Left hindlimb (tissue), 1 donor: ENCODE data around the gene CENATAC.
A peak's percentile ranks its signal among the peaks of the same experiment; 100 is the strongest.
"Not testable (repeated sequence)": the region's sequence is repeated elsewhere in the genome, so short reads cannot be mapped to it uniquely, and the experiment has no call there.

Source experiments
- DNase-seq: peaks from one replicate; pipeline ENCODE4 v3.0.0-alpha.2; 2018

The CENATAC gene

DNA sequence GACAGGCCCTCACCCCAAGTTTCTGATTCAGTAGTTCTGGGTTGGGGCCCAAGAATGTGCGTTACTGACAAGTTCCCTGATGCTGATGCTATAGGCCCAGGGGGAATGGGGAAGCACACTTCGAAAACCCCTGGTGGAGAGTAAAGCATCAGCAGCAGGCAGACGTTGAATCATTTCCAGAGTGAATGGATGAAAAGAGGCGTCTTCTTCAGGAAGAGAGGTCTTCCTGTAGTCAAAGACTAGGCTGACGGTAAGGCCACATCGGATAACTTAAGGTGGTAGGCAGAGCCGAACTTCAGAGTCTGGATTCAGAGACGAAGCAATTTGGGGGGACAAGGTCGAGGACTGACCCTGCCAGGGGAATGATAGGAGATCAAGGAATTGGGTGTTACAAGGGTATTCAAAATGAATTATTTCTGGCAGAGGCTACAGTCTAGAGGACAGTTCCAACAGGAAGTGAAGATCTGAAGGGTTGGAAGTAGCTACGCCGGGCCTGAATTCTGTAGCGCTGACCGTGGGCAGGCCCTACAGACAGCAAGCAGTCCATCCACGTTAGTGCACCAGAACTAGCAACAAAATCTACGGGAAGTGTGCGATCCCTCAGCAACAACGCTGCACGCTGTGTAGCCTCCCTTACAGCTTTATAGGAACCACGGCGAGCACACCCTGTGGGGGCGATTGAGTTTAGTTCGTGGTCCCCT, 862 bp upstream of the CENATAC start:
- no peak for DNase-seq

DNA sequence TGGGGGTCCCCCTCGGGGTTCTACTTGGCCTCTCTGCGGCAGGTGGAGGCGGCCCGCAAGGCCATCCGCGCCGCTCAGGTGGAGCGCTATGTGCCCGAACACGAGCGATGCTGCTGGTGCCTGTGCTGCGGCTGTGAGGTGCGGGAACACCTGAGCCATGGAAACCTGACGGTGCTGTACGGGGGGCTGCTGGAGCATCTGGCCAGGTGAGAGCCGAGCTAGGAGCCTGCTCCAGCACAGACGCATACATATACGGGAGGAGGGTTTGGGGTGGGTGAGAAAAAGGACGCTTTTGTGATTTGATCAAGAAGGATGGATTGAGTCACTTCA, 415 bp downstream of the CENATAC start:
- DNase-seq = no peak

GRCh38 chr11:118998822-118999221, 884 bp downstream of the CENATAC start:
- DNase-seq = no peak

DNA sequence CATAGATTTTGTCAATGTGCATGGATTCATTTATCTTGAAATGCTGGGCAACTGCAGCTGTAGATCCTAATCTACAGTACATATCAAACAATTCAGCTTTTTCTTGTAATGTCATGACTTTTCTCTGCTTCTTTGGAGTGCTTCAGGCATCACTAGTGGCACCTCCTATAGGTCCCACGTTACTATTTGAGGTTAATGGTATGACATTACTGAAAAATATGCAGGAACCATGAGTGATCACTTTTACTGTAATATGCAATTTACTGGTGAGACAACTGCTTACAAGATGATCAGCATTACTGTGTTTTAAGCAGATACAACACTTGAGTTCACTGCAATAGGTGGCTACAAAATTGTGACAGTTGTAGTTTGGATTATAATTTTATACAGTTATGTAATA, 3.0 kb downstream of the CENATAC start:
- no peak for DNase-seq

GRCh38 chr11:119006656-119007055, 8.7 kb downstream of the CENATAC start:
- DNase-seq = no peak

- no peak for DNase-seq
These were observed 13.6 kb downstream of the CENATAC start for GRCh38 chr11:119011476-119012053.

- DNase-seq = no peak
These were observed 14.8 kb downstream of the CENATAC start for GRCh38 chr11:119012629-119013170.

GRCh38 chr11:119014209-119014924, 16.4 kb downstream of the CENATAC start:
- DNase-seq = no peak

DNA sequence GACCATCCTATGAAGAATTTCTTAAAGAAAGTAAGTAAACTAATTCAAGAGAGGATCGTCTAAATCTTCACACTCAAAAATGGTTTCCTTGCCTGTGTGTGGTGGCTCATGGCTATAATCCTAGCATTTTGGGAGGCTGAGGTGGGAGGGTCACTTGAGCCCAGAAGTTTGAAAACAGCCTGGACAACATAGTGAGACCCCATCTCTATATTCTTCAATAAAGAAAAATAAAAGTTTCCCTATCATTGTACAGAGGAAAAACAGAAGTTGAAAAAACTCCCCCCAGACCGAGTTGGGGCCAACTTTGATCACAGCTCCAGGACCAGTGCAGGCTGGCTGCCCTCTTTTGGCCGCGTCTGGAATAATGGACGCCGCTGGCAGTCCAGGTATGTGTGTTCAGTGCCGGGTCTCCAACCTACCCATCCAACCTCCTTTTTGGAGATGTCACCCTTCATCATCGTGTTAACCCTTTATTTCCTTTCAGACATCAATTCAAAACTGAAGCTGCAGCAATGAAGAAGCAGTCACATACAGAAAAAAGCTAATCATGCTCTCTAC, 17.2 kb downstream of the CENATAC start:
- DNase-seq = no peak

DNA sequence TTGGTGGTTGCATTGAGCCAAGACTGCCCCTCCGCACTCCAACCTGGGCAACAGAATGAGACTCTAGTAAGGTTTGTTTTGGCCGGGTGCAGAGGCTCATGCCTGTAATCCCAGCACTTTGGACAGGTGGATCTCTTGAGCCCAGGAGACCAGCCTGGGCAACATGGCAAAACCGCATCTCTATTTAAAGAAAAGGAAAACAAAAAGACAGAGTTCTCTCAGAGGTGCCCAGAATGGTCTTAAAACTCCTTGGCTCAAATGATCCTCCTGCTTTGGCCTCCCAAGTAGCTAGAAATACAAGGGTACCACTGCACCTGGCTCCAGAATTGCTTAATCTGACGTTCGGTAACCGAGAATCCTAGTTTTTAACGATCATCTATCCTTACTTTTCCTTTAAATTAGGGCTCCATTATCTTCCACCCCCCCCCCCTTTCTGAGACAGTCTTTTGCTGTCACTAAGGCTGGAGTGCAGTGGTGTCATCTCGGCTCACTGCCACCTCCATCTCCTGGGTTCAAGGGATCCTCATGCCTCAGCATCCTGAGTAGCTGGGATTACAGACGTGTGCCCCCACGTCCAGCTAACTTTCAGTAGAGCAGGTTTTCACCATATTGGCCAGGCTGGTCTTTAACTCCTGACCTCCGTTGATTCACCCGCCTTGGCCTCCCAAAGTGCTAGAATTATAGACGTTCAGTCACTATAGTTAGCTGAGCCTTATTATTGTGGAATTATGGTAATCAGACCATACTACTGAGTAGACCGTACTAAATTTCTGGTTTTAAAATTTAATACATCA, 18.5 kb downstream of the CENATAC start:
- no peak for DNase-seq

DNA sequence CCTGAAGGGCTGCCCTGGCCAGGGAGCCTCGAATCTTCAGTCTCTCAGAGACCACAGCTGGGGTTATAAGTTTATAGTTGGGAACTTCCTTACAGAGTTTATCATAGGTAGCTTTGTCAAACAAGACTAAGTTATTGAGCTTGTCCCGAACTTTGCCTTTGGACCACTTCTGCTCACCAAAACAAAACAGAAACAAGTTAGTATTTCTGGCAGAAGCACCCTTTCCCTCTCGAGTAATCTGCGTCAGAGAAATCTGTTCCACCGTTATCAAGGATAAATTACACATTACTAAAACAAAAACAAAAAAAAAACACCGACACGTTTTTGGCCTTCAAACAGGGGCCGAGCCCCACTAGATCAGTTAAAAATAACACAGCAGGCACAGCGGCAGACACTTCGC, 19.4 kb downstream of the CENATAC start:
- not testable (repeated sequence) for DNase-seq

DNA sequence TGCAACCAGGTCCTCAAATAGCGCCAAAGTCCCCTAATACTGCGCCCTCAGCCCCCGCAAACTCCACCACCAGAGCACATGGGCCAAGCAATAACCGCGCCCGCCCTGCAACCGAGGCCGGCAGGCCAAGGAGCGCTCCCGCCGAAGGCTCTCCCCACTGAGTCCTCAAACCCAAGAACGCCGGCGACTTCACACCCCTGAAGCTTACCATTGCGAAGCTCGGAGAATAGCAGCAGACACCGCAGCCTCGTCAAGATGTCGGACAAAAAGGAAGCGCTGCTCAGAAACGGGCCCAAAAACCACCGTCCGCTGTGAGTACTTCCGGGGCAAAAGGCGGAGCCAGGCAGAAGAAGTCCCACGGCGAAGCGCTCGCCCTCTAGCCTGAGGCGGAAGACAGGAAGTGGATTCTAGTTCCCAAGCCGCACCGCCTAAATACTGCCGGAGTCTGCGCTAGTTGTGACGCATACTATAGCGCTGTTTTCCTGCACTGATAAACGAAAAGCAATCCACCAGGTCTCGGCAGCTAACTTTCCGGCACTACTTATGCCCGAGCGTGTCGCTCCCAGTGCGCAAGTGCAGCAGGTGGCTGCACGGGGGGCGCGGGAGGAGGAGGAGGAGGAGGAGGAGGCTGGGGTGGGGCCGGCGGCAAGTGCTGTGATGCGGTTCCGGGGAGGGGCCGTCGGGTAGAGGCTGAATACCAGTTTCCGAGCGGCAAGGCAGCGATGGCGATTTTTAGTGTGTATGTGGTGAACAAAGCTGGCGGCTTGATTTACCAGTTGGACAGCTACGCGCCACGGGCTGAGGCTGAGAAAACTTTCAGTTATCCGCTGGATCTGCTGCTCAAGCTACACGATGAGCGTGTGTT, 20.4 kb downstream of the CENATAC start, which contains the start of the genes RPS25 and TRAPPC4:
RPS25 (minus strand) TSS at position 270 of the 865 bp plus-strand sequence; CDS start at position 211, 59 bp downstream.
TRAPPC4 (plus strand) TSS at position 693 of the 865 bp plus-strand sequence; CDS start at position 723, 30 bp downstream.
- DNase-seq = peak; percentile 97

- DNase-seq = no peak
These were observed 22.1 kb downstream of the CENATAC start for GRCh38 chr11:119019996-119020395.

DNA sequence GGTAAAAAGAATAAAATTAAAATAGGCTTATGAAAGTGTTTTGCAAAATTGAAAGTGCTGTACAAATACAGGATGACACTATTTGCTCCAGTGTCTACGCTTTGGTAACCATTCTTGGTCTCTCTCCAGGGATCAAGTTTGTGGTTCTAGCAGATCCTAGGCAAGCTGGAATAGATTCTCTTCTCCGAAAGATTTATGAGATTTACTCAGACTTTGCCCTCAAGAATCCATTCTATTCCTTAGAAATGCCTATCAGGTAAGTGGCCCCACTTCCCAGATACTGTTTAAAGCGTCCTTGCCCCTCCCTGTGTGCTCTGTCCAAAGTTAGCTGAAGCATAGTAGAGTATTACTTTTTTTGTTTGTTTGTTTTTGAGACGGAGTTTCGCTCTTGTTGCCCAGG, 23.7 kb downstream of the CENATAC start:
- DNase-seq = no peak

- DNase-seq = no peak
These were observed 25.8 kb downstream of the CENATAC start for GRCh38 chr11:119023741-119024140.

DNA sequence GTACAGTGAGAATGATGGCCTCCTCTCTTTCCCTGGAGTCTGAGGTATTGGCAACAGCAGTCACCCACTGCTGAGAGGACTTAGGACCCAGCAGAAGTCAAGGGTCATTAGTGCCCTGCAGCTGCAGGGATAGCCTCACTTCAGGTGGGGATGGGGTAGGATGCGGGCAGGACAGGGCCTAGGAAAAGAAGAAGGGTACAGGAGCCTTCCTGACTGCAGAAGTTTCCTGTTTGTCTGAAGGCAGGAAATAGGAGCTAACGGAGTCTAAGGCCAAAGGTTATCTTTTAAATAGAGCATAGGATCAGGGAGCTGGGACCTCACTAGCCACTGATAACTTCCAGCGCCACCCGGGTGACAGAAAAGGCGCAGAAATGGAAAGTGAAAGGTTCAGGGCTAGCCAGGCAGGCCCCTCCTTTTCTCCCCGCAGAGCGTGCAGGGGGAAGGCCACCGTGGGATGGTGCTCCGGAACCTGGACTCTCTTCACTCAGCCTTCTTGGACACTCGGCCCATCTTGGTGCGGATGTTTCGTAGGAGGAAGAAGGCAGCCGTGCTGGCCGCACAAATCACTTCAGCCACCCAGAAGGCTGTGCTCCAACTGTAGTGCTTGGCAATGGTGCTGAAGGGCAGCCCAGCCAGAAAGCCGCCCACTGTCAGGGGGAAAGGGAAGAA, 26.6 kb downstream of the CENATAC start:
- DNase-seq = no peak

DNA sequence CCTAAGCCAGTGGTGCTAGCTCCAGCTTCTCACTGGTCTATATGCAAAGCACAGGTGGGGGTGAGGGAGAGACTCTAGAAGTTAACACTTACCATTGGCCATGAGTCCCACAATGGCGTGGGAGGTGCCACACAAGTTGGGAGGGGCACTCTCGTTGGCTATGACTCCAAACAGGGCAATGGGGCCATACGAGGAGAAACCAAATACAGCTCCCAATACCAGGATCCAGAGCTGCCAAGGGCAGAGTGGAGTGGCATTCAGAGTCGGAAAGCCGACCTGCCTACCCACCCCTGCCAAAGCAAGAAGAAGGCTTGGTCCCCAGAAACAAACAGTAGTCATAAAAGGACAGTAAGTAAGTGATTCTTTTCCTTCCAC, 27.1 kb downstream of the CENATAC start:
- DNase-seq = no peak

- DNase-seq = no peak
These were observed 27.6 kb downstream of the CENATAC start for GRCh38 chr11:119025541-119025940.

DNA sequence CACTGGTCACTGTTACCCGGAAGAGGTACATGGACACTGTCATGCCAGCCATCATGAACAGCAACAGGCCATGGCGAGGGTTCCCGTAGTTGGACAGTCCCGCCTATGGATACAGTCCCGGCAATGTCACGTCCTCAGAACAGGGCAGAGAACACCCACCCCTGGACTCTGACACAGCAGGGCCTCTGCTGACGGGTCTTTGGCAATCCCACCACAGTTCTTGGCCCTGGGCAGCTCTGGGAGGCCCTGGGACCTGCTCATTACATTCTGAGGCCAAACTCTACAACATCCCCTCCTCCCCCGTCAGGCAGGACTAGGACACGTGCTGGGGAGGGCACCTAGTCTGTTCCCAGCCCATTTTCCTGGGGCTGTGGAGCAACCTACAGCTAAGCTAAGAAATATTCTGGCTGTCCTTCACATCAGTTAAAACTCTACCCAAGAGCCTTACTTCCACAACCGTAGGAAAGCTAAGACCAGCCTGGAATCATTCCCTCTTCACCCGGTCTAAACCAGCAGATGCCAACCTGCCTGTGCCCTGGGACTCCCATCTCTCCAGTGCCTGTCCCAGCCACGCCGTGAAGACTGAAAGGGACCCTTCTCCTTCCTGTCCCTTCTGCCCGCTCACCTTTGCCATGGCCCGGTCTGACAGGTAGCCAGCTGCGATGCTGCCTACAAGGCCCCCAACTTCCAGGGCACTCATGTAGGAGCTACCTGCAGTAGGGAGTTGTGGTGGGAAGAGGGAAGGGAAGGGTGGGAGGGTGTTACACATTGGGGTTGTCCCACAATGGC, 28.2 kb downstream of the CENATAC start:
- no peak for DNase-seq

GRCh38 chr11:119026970-119027369, 29.0 kb downstream of the CENATAC start:
- DNase-seq = no peak
